HG02884 (cell line): ENCODE measurements around the gene KRTAP5-9.
"Not testable (repeated sequence)": the region's sequence is repeated elsewhere in the genome, so short reads cannot be mapped to it uniquely, and the experiment has no call there.

Experiments used
- ATAC-seq: cut with Tn5 transposase; IDR thresholded peaks from one replicate; pipeline ENCODE4 v1.9.1; 2021; ENCODE audit warnings: mild to moderate bottlenecking, moderate library complexity; ENCODE audit not compliant: unreplicated experiment

Gene KRTAP5-9

GRCh38 chr11:71557257-71557656, 9.0 kb downstream of the KRTAP5-9 start:
- no peak for ATAC-seq

- ATAC-seq = no peak
Observed at GRCh38 chr11:71558996-71559395, 10.8 kb downstream of the KRTAP5-9 start.

- ATAC-seq = no peak
Observed at GRCh38 chr11:71562120-71562519, 13.9 kb downstream of the KRTAP5-9 start.

- ATAC-seq = no peak
Observed at GRCh38 chr11:71563406-71563805, 15.2 kb downstream of the KRTAP5-9 start.

GRCh38 chr11:71564430-71564829, 16.2 kb downstream of the KRTAP5-9 start:
- ATAC-seq = no peak

GRCh38 chr11:71565263-71565662, 17.0 kb downstream of the KRTAP5-9 start, which contains the start of gene KRTAP5-10:
Gene KRTAP5-10 (plus strand): TSS chr11:71565563. CDS start chr11:71565588, 25 bp downstream.
- ATAC-seq = no peak

GRCh38 chr11:71566081-71566620, 17.9 kb downstream of the KRTAP5-9 start:
- no peak for ATAC-seq

GRCh38 chr11:71566626-71567599, 18.7 kb downstream of the KRTAP5-9 start:
- not testable (repeated sequence) for ATAC-seq

GRCh38 chr11:71567633-71568032, 19.4 kb downstream of the KRTAP5-9 start:
- ATAC-seq = not testable (repeated sequence)

- ATAC-seq = no peak
Observed at GRCh38 chr11:71568704-71569349, 20.6 kb downstream of the KRTAP5-9 start.

GRCh38 chr11:71571101-71571850, 23.1 kb downstream of the KRTAP5-9 start:
- ATAC-seq = not testable (repeated sequence)

GRCh38 chr11:71572811-71573210, 24.6 kb downstream of the KRTAP5-9 start:
- ATAC-seq = no peak

GRCh38 chr11:71574418-71574817, 26.2 kb downstream of the KRTAP5-9 start:
- ATAC-seq = no peak

GRCh38 chr11:71575723-71576424, 27.7 kb downstream of the KRTAP5-9 start:
- ATAC-seq = no peak

- not testable (repeated sequence) for ATAC-seq
Observed at GRCh38 chr11:71576688-71577465, 28.7 kb downstream of the KRTAP5-9 start.

- ATAC-seq = no peak
Observed at GRCh38 chr11:71577469-71578004, 29.3 kb downstream of the KRTAP5-9 start.

GRCh38 chr11:71579513-71579912, 31.3 kb downstream of the KRTAP5-9 start:
- not testable (repeated sequence) for ATAC-seq

GRCh38 chr11:71580057-71581003, 32.1 kb downstream of the KRTAP5-9 start:
- ATAC-seq = no peak
